Trophoblast cell (in vitro differentiated cells and primary cell): Measurements from ENCODE around the gene MEGF11.

Source experiments
- DNase-seq, 2 donors: peaks; one replicate each; pipeline ENCODE4 v3.0.0-alpha.2; 2016
- H2AFZ ChIP-seq: 2 replicates; pipeline ENCODE4 v1.6.1; 2013; ENCODE audit warnings: low read length, moderate library complexity, mild to moderate bottlenecking; ENCODE audit not compliant: insufficient read depth, poor library complexity
- H2AK5ac ChIP-seq: 2 replicates; pipeline ENCODE4 v1.6.1; 2013; ENCODE audit warnings: mild to moderate bottlenecking, low read length
- H2BK120ac ChIP-seq: 2 replicates; pipeline ENCODE4 v1.6.1; 2013; ENCODE audit warnings: low read length, mild to moderate bottlenecking, moderate library complexity; ENCODE audit not compliant: insufficient read depth, poor library complexity
- H2BK12ac ChIP-seq: 2 replicates; pipeline ENCODE4 v1.6.1; 2013; ENCODE audit warnings: mild to moderate bottlenecking, low read length, moderate library complexity
- H2BK5ac ChIP-seq: 2 replicates; pipeline ENCODE4 v1.6.1; 2013; ENCODE audit warnings: low read length, low read depth, moderate library complexity, mild to moderate bottlenecking; ENCODE audit not compliant: poor library complexity
- H3K14ac ChIP-seq: 2 replicates; pipeline ENCODE4 v1.6.1; 2013; ENCODE audit warnings: mild to moderate bottlenecking, low read length
- H3K18ac ChIP-seq: 2 replicates; pipeline ENCODE4 v1.6.1; 2013; ENCODE audit warnings: mild to moderate bottlenecking, low read length
- H3K23ac ChIP-seq: 2 replicates; pipeline ENCODE4 v1.6.1; 2013; ENCODE audit warnings: low read length
- H3K27ac ChIP-seq: 2 replicates; pipeline ENCODE4 v1.5.1; 2013; ENCODE audit warnings: low read depth, mild to moderate bottlenecking, inconsistent platforms, low read length, moderate library complexity
- H3K27me3 ChIP-seq: 2 replicates; pipeline ENCODE4 v1.6.1; 2013; ENCODE audit warnings: inconsistent platforms, mild to moderate bottlenecking, low read length, moderate library complexity; ENCODE audit not compliant: insufficient read depth
- H3K36me3 ChIP-seq, 2 experiments: 1 replicate in 1 of 2; 2 replicates in 1 of 2; pipeline ENCODE4 v1.6.1; 2013; ENCODE audit warnings: low read length in 2 of 2, mild to moderate bottlenecking in 2 of 2, moderate library complexity in 1 of 2; ENCODE audit not compliant: insufficient read depth in 2 of 2, control insufficient read depth in 1 of 2
- H3K4ac ChIP-seq: 2 replicates; pipeline ENCODE4 v1.6.1; 2013; ENCODE audit warnings: low read depth, mild to moderate bottlenecking, low read length, moderate library complexity
- H3K4me1 ChIP-seq, 2 experiments: 1 replicate in 1 of 2; 2 replicates in 1 of 2; pipeline ENCODE4 v1.6.1; 2013; ENCODE audit warnings: low read length in 2 of 2, mild to moderate bottlenecking in 2 of 2, moderate library complexity in 1 of 2; ENCODE audit not compliant: insufficient read depth in 2 of 2, control insufficient read depth in 1 of 2
- H3K4me2 ChIP-seq: 2 replicates; pipeline ENCODE4 v1.6.1; 2013; ENCODE audit warnings: inconsistent platforms, mild to moderate bottlenecking, low read length, moderate library complexity
- H3K4me3 ChIP-seq: 2 replicates; pipeline ENCODE4 v1.5.1; 2013; ENCODE audit warnings: mild to moderate bottlenecking, low read depth, low read length, inconsistent platforms
- H3K79me1 ChIP-seq: one replicate; pipeline ENCODE4 v1.6.1; 2013; ENCODE audit warnings: low read length
- H3K79me2 ChIP-seq: 2 replicates; pipeline ENCODE4 v1.6.1; 2013; ENCODE audit warnings: low read length, mild to moderate bottlenecking; ENCODE audit not compliant: control insufficient read depth, insufficient read depth, poor library complexity
- H3K9ac ChIP-seq: 2 replicates; pipeline ENCODE4 v1.6.1; 2013; ENCODE audit warnings: mild to moderate bottlenecking, low read length
- H3K9me3 ChIP-seq: 2 replicates; pipeline ENCODE4 v1.6.1; 2013; ENCODE audit warnings: low read depth, mild to moderate bottlenecking, control low read depth, inconsistent platforms, low read length; ENCODE audit not compliant: insufficient read depth
- H4K12ac ChIP-seq: 2 replicates; pipeline ENCODE4 v1.6.1; 2013; ENCODE audit warnings: low read depth, mild to moderate bottlenecking, low read length, moderate library complexity
- H4K8ac ChIP-seq: 2 replicates; pipeline ENCODE4 v1.6.1; 2013; ENCODE audit warnings: low read depth, mild to moderate bottlenecking, low read length, moderate library complexity
- H4K91ac ChIP-seq: one replicate; pipeline ENCODE4 v1.6.1; 2013; ENCODE audit warnings: low read depth, mild to moderate bottlenecking, low read length, moderate library complexity
- WGBS: extraction: QIAGEN DNeasy Blood & Tissue Kit; methylation state at CpG from one replicate; pipeline ENCODE4 v1.1.7; 2013; ENCODE audit warnings: missing lambda C conversion rate; ENCODE audit not compliant: insufficient read length, insufficient coverage; ENCODE audit errors: extremely low coverage; 5-methylcytosine and 5-hydroxymethylcytosine counted together

Gene MEGF11

GRCh38 chr15:65963911-65964482, 289.6 kb downstream of the MEGF11 start:
- no peak overlapping the region for H2BK120ac ChIP-seq
- H3K9ac ChIP-seq, result no peak overlapping the region
- no peak overlapping the region for H3K27ac ChIP-seq
- no peak overlapping the region for H2BK12ac ChIP-seq
- H2BK5ac ChIP-seq, result no peak overlapping the region
- DNase-seq, result no peak
- H3K27me3 ChIP-seq, result no peaks in the 10 kb centered on the region
- WGBS, result no CpG with 5 or more reads among the region's 13 CpGs
- no peaks in the 10 kb centered on the region for H3K9me3 ChIP-seq
- no peak overlapping the region for H4K8ac ChIP-seq
- H3K79me2 ChIP-seq, result no peaks in the 10 kb centered on the region
- no peak overlapping the region for H4K12ac ChIP-seq
- H3K14ac ChIP-seq, result no peak overlapping the region
- no peak overlapping the region for H2AFZ ChIP-seq
- H3K4me3 ChIP-seq, result no peak overlapping the region
- no peaks in the 10 kb centered on the region for H3K79me1 ChIP-seq
- no peaks in the 10 kb centered on the region for H3K4me1 ChIP-seq
- no peak overlapping the region for H4K91ac ChIP-seq
- no peak overlapping the region for H2AK5ac ChIP-seq
- H3K18ac ChIP-seq, result no peak overlapping the region
- H3K23ac ChIP-seq, result no peak overlapping the region
- no peak overlapping the region for H3K4me2 ChIP-seq
- no peaks in the 10 kb centered on the region for H3K36me3 ChIP-seq
- H3K4ac ChIP-seq, result no peak overlapping the region

GRCh38 chr15:65963358-65963757, 290.2 kb downstream of the MEGF11 start:
- Histone ChIP-seq H3K27me3 (no peaks in the 10 kb centered on the region), H4K12ac (no peak overlapping the region), H2AK5ac (no peak overlapping the region), H3K23ac (no peak overlapping the region), H3K18ac (no peak overlapping the region), H3K9me3 (no peaks in the 10 kb centered on the region), H3K36me3 (no peaks in the 10 kb centered on the region), H3K27ac (no peak overlapping the region), H3K4me1 (no peaks in the 10 kb centered on the region), H3K79me1 (no peaks in the 10 kb centered on the region), H4K8ac (no peak overlapping the region), H2AFZ (no peak overlapping the region), H2BK5ac (no peak overlapping the region), H2BK120ac (no peak overlapping the region), H4K91ac (no peak overlapping the region), H3K9ac (no peak overlapping the region), H3K4me2 (no peak overlapping the region), H3K4ac (no peak overlapping the region), H3K14ac (no peak overlapping the region), H2BK12ac (no peak overlapping the region), H3K79me2 (no peaks in the 10 kb centered on the region), H3K4me3 (no peak overlapping the region)
- DNase-seq, result no peak
- WGBS, result no CpG with 5 or more reads among the region's 5 CpGs

- no peak overlapping the region for H3K4me3 ChIP-seq
- H2AK5ac ChIP-seq, result no peak overlapping the region
- no peaks in the 10 kb centered on the region for H3K79me2 ChIP-seq
- no peak overlapping the region for H2BK5ac ChIP-seq
- no peak overlapping the region for H2BK12ac ChIP-seq
- no CpG with 5 or more reads among the region's 3 CpGs for WGBS
- H3K9ac ChIP-seq, result no peak overlapping the region
- H4K8ac ChIP-seq, result no peak overlapping the region
- no peak overlapping the region for H2BK120ac ChIP-seq
- H3K4me1 ChIP-seq, result no peaks in the 10 kb centered on the region
- no peaks in the 10 kb centered on the region for H3K9me3 ChIP-seq
- H3K79me1 ChIP-seq, result no peaks in the 10 kb centered on the region
- H3K36me3 ChIP-seq, result no peaks in the 10 kb centered on the region
- no peak overlapping the region for H3K27ac ChIP-seq
- H3K23ac ChIP-seq, result no peak overlapping the region
- H3K27me3 ChIP-seq, result no peaks in the 10 kb centered on the region
- no peak overlapping the region for H4K12ac ChIP-seq
- H3K14ac ChIP-seq, result no peak overlapping the region
- no peak overlapping the region for H3K4me2 ChIP-seq
- no peak overlapping the region for H3K18ac ChIP-seq
- no peak overlapping the region for H4K91ac ChIP-seq
- no peak overlapping the region for H2AFZ ChIP-seq
- DNase-seq, result no peak
- H3K4ac ChIP-seq, result no peak overlapping the region
Measured at GRCh38 chr15:65962187-65962586, 291.4 kb downstream of the MEGF11 start.

- H3K18ac ChIP-seq, result no peak overlapping the region
- H3K79me1 ChIP-seq, result no peaks in the 10 kb centered on the region
- H3K27ac ChIP-seq, result no peak overlapping the region
- no peak for DNase-seq
- H3K23ac ChIP-seq, result no peak overlapping the region
- H3K9me3 ChIP-seq, result no peaks in the 10 kb centered on the region
- H3K27me3 ChIP-seq, result no peaks in the 10 kb centered on the region
- no CpG with 5 or more reads among the region's 3 CpGs for WGBS
- H4K12ac ChIP-seq, result no peak overlapping the region
- H3K4me2 ChIP-seq, result no peak overlapping the region
- no peaks in the 10 kb centered on the region for H3K79me2 ChIP-seq
- no peak overlapping the region for H4K8ac ChIP-seq
- no peak overlapping the region for H2BK120ac ChIP-seq
- no peak overlapping the region for H2BK12ac ChIP-seq
- no peak overlapping the region for H3K4ac ChIP-seq
- no peak overlapping the region for H2AK5ac ChIP-seq
- H4K91ac ChIP-seq, result no peak overlapping the region
- H2AFZ ChIP-seq, result no peak overlapping the region
- H3K4me3 ChIP-seq, result no peak overlapping the region
- no peak overlapping the region for H2BK5ac ChIP-seq
- no peak overlapping the region for H3K14ac ChIP-seq
- H3K36me3 ChIP-seq, result no peaks in the 10 kb centered on the region
- no peak overlapping the region for H3K9ac ChIP-seq
- no peaks in the 10 kb centered on the region for H3K4me1 ChIP-seq
Measured at GRCh38 chr15:65960586-65960985, 293.0 kb downstream of the MEGF11 start.
